H1 (cell line): Measurements from ENCODE around the gene CD96.

Source experiments
- ATF2 ChIP-seq: IDR thresholded peaks from 2 replicates; pipeline ENCODE4 v1.6.1; 2012; ENCODE audit warnings: low read length, inconsistent platforms
- EGR1 ChIP-seq: IDR thresholded peaks from 2 replicates; pipeline ENCODE4 v1.6.1; 2011; ENCODE audit warnings: low read depth, low read length, borderline replicate concordance
- EP300 ChIP-seq, 2 experiments: IDR thresholded peaks; 1 replicate in 1 of 2; 2 replicates in 1 of 2; pipeline ENCODE4 v1.6.1; 2011 to 2012; ENCODE audit warnings: low read depth in 2 of 2, low read length in 2 of 2, mild to moderate bottlenecking in 2 of 2, borderline replicate concordance in 1 of 2, inconsistent platforms in 1 of 2, moderate library complexity in 1 of 2
- KDM5A ChIP-seq: fragments of 200-600 bp; IDR thresholded peaks from 2 replicates; pipeline ENCODE4 v1.7.1; 2012; ENCODE audit warnings: mild to moderate bottlenecking, low read length, inconsistent platforms, mixed read lengths
- POLR2A ChIP-seq, 2 experiments: IDR thresholded peaks; 1 replicate in 1 of 2; 2 replicates in 1 of 2; pipeline ENCODE4 v1.6.1; 2011; ENCODE audit warnings: low read depth in 2 of 2, low read length in 2 of 2, mild to moderate bottlenecking in 2 of 2; ENCODE audit errors: control extremely low read depth in 1 of 2
- POU5F1 ChIP-seq: IDR thresholded peaks from 2 replicates; pipeline ENCODE4 v1.6.1; 2011; ENCODE audit warnings: low read depth, mild to moderate bottlenecking, low read length, moderate library complexity
- RFX5 ChIP-seq: IDR thresholded peaks from 2 replicates; pipeline ENCODE4 v1.6.1; 2011; ENCODE audit warnings: low read depth, low read length, improper control_type of control experiment, borderline replicate concordance
- SAP30 ChIP-seq: fragments of 300-600 bp; sonication (generic); IDR thresholded peaks from 2 replicates; pipeline ENCODE4 v1.7.1; 2012; ENCODE audit warnings: low read length, moderate library complexity, mild to moderate bottlenecking, inconsistent platforms; ENCODE audit not compliant: insufficient read depth, insufficient replicate concordance
- TEAD4 ChIP-seq: IDR thresholded peaks from 2 replicates; pipeline ENCODE4 v1.6.1; 2012; ENCODE audit warnings: low read depth, low read length, inconsistent platforms, mixed read lengths
- TF ChIP-seq, protein P1 (sequence below): IDR thresholded peaks from 2 replicates; pipeline ENCODE4 v1.6.1; 2012; ENCODE audit warnings: inconsistent platforms
- TF ChIP-seq, protein P2 (sequence below), 3 experiments: IDR thresholded peaks; 1 replicate in 2 of 3; 2 replicates in 1 of 3; pipeline versions ENCODE4 v1.5.1 to v1.6.1; 2011; ENCODE audit warnings: low read length in 3 of 3, mild to moderate bottlenecking in 3 of 3, inconsistent platforms in 2 of 3, low read depth in 1 of 3, moderate library complexity in 1 of 3; ENCODE audit not compliant: insufficient read depth in 1 of 3; ENCODE audit errors: control extremely low read depth in 1 of 3

- TF ChIP-seq POLR2A (IDR thresholded peaks at IDR 0.05; ENCODE audit: control extremely low read depth in 1 of 2, low read depth in 2 of 2, low read length in 2 of 2): no peak
- no peak for TF ChIP-seq ATF2
- no peak for TF ChIP-seq TEAD4
- TF ChIP-seq, protein P1, sequence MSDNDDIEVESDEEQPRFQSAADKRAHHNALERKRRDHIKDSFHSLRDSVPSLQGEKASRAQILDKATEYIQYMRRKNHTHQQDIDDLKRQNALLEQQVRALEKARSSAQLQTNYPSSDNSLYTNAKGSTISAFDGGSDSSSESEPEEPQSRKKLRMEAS: no peak
- TF ChIP-seq KDM5A: no peak
- TF ChIP-seq SAP30: no peak
- TF ChIP-seq, protein P2, sequence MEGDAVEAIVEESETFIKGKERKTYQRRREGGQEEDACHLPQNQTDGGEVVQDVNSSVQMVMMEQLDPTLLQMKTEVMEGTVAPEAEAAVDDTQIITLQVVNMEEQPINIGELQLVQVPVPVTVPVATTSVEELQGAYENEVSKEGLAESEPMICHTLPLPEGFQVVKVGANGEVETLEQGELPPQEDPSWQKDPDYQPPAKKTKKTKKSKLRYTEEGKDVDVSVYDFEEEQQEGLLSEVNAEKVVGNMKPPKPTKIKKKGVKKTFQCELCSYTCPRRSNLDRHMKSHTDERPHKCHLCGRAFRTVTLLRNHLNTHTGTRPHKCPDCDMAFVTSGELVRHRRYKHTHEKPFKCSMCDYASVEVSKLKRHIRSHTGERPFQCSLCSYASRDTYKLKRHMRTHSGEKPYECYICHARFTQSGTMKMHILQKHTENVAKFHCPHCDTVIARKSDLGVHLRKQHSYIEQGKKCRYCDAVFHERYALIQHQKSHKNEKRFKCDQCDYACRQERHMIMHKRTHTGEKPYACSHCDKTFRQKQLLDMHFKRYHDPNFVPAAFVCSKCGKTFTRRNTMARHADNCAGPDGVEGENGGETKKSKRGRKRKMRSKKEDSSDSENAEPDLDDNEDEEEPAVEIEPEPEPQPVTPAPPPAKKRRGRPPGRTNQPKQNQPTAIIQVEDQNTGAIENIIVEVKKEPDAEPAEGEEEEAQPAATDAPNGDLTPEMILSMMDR (IDR thresholded peaks at IDR 0.05; ENCODE audit: control extremely low read depth in 1 of 3, insufficient read depth in 1 of 3, low read depth in 1 of 3, low read length in 3 of 3): no peak
- no peak for TF ChIP-seq RFX5
- TF ChIP-seq POU5F1: no peak
- TF ChIP-seq EP300 (IDR thresholded peaks at IDR 0.05; ENCODE audit: borderline replicate concordance in 1 of 2, low read depth in 2 of 2, low read length in 2 of 2): no peak
- no peak for TF ChIP-seq EGR1
These were observed 67.7 kb downstream of the CD96 start for GRCh38 chr3:111609700-111610099.
